HepG2 (cell line): ENCODE data around the gene DNAJC13. TPM values are rescaled to one million over a fixed set of nuclear protein-coding genes. Genes with fewer than 3 reads are reported as not detected.
A peak's percentile ranks its signal among the peaks of the same experiment; 100 is the strongest.

ENCODE experiments used
- CHCHD3 ChIP-seq: sonication (generic); formaldehyde crosslinking; IDR thresholded peaks from 2 replicates; pipeline ENCODE4 v1.8.0; 2022; ENCODE audit warnings: mild to moderate bottlenecking, missing genetic modification reagents, moderate library complexity
- CHD4 ChIP-seq: fragments of 200-600 bp; sonication (generic); IDR thresholded peaks from 2 replicates; pipeline ENCODE4 v1.7.0; 2017; ENCODE audit warnings: mild to moderate bottlenecking, low read length, borderline replicate concordance
- FIP1L1 ChIP-seq: fragments of 200-400 bp; formaldehyde crosslinking; IDR thresholded peaks from 2 replicates; pipeline ENCODE4 v1.6.1; 2018; ENCODE audit warnings: low read depth, mild to moderate bottlenecking, low read length, moderate library complexity, borderline replicate concordance; ENCODE audit not compliant: insufficient read depth
- GPN1 ChIP-seq: sonication (generic); formaldehyde crosslinking; IDR thresholded peaks from 2 replicates; pipeline ENCODE4 v1.5.1; 2020; ENCODE audit warnings: missing genetic modification reagents, borderline replicate concordance
- HDAC6 ChIP-seq: fragments of 200-600 bp; sonication (generic); IDR thresholded peaks from 2 replicates; pipeline ENCODE4 v1.7.0; 2017; ENCODE audit warnings: mild to moderate bottlenecking, antibody characterized with exemption, low read length, low read depth
- HIVEP1 ChIP-seq: sonication (generic); formaldehyde crosslinking; IDR thresholded peaks from 2 replicates; pipeline ENCODE4 v1.4.0; 2020; ENCODE audit warnings: mild to moderate bottlenecking, missing genetic modification reagents
- KAT8 ChIP-seq: IDR thresholded peaks from 2 replicates; pipeline ENCODE4 v1.6.1; 2016; ENCODE audit warnings: missing genetic modification reagents, missing compliant biosample characterization
- KDM2A ChIP-seq: sonication (generic); formaldehyde crosslinking; IDR thresholded peaks from 2 replicates; pipeline ENCODE4 v1.4.0; 2020; ENCODE audit warnings: low read depth, missing genetic modification reagents, borderline replicate concordance
- SMAD3 ChIP-seq: sonication (generic); formaldehyde crosslinking; IDR thresholded peaks from 2 replicates; pipeline ENCODE4 v1.4.0; 2020; ENCODE audit warnings: missing genetic modification reagents
- SOX5 ChIP-seq: IDR thresholded peaks from 2 replicates; pipeline ENCODE4 v1.6.1; 2016; ENCODE audit warnings: borderline replicate concordance
- SP140L ChIP-seq: sonication (generic); formaldehyde crosslinking; IDR thresholded peaks from 2 replicates; pipeline ENCODE4 v1.4.0; 2020; ENCODE audit warnings: missing genetic modification reagents, borderline replicate concordance
- SP4 ChIP-seq: sonication (generic); formaldehyde crosslinking; IDR thresholded peaks from 2 replicates; pipeline ENCODE4 v1.8.1; 2023; ENCODE audit warnings: mild to moderate bottlenecking, missing genetic modification reagents
- TCF12 ChIP-seq, 2 experiments: fragments of 450-650 bp in 1 of 2; sonication (generic) in 1 of 2; formaldehyde crosslinking in 1 of 2; IDR thresholded peaks; 2 replicates each; pipeline versions ENCODE4 v1.6.1 to v1.8.0; 2017 to 2022; ENCODE audit warnings: antibody characterized with exemption in 1 of 2, mild to moderate bottlenecking in 1 of 2, missing genetic modification reagents in 1 of 2, moderate library complexity in 1 of 2
- TSC22D2 ChIP-seq: sonication (generic); formaldehyde crosslinking; IDR thresholded peaks from 2 replicates; pipeline ENCODE4 v1.5.1; 2020; ENCODE audit warnings: missing genetic modification reagents, mild to moderate bottlenecking, borderline replicate concordance
- ZFAT ChIP-seq: sonication (generic); formaldehyde crosslinking; conservative IDR thresholded peaks from 2 replicates; pipeline ENCODE4 v1.8.1; 2023; ENCODE audit warnings: missing genetic modification reagents, inconsistent platforms
- ZFP82 ChIP-seq: sonication (generic); formaldehyde crosslinking; IDR thresholded peaks from 2 replicates; pipeline ENCODE4 v1.5.1; 2020; ENCODE audit warnings: mild to moderate bottlenecking, missing genetic modification reagents, borderline replicate concordance
- ZNF263 ChIP-seq: sonication (generic); formaldehyde crosslinking; IDR thresholded peaks from 2 replicates; pipeline ENCODE4 v1.4.0; 2020; ENCODE audit warnings: missing genetic modification reagents
- ZNF552 ChIP-seq: sonication (generic); formaldehyde crosslinking; IDR thresholded peaks from 2 replicates; pipeline ENCODE4 v1.9.0; 2022; ENCODE audit warnings: missing genetic modification reagents, mild to moderate bottlenecking, borderline replicate concordance
- ZNF557 ChIP-seq: sonication (generic); formaldehyde crosslinking; IDR thresholded peaks from 2 replicates; pipeline ENCODE4 v1.4.0; 2020; ENCODE audit warnings: missing genetic modification reagents
- ZNF768 ChIP-seq: sonication (generic); formaldehyde crosslinking; IDR thresholded peaks from 2 replicates; pipeline ENCODE4 v1.4.0; 2020; ENCODE audit warnings: missing genetic modification reagents
- polyA plus RNA-seq, 8 experiments: library from polyadenylated mRNA; depleted of rRNA in 3 of 8; stranded (reverse) in 7 of 8; unstranded in 1 of 8; fragments of >200 nt; fragmentation: Illumina TruSeq in 4 of 8; extraction: Trizol in 4 of 8; gene quantifications; 2 replicates each; pipeline versions ENCODE4 v1.2.1 to v1.2.3, GENCODE V29; 2011 to 2016; ENCODE audit warnings: low read depth in 4 of 8, missing spikeins in 1 of 8, mixed read lengths in 1 of 8; ENCODE audit not compliant: insufficient read depth in 1 of 8
- total RNA-seq, 5 experiments: library from RNA; depleted of rRNA; stranded (reverse); fragments of >200 nt; fragmentation: Illumina TruSeq; extraction: Trizol; gene quantifications; 2 replicates each; pipeline ENCODE4 v1.2.3, GENCODE V29; 2016; ENCODE audit warnings: low read depth in 1 of 5
- TF ChIP-seq, protein P1 (sequence below): sonication (generic); formaldehyde crosslinking; IDR thresholded peaks from 2 replicates; pipeline ENCODE4 v1.4.0; 2020; ENCODE audit warnings: mild to moderate bottlenecking, low read depth, missing genetic modification reagents
- TF ChIP-seq, protein P2 (sequence below): sonication (generic); formaldehyde crosslinking; IDR thresholded peaks from 2 replicates; pipeline ENCODE4 v1.5.1; 2020; ENCODE audit warnings: mild to moderate bottlenecking, moderate library complexity, missing genetic modification reagents
- TF ChIP-seq, protein P3 (sequence below): sonication (generic); IDR thresholded peaks from 2 replicates; pipeline ENCODE4 v1.6.1; 2016; ENCODE audit warnings: low read depth, borderline replicate concordance
- TF ChIP-seq, protein P4 (sequence below): sonication (generic); formaldehyde crosslinking; IDR thresholded peaks from 2 replicates; pipeline ENCODE4 v1.5.1; 2020; ENCODE audit warnings: missing genetic modification reagents, mild to moderate bottlenecking, borderline replicate concordance

Gene DNAJC13
- total and polyA plus RNA-seq, 2 of the 13 experiments (the other 11 are each of a cell fraction or from before 2014, with no cell fraction given) = 9.1 to 26.2 TPM

DNA sequence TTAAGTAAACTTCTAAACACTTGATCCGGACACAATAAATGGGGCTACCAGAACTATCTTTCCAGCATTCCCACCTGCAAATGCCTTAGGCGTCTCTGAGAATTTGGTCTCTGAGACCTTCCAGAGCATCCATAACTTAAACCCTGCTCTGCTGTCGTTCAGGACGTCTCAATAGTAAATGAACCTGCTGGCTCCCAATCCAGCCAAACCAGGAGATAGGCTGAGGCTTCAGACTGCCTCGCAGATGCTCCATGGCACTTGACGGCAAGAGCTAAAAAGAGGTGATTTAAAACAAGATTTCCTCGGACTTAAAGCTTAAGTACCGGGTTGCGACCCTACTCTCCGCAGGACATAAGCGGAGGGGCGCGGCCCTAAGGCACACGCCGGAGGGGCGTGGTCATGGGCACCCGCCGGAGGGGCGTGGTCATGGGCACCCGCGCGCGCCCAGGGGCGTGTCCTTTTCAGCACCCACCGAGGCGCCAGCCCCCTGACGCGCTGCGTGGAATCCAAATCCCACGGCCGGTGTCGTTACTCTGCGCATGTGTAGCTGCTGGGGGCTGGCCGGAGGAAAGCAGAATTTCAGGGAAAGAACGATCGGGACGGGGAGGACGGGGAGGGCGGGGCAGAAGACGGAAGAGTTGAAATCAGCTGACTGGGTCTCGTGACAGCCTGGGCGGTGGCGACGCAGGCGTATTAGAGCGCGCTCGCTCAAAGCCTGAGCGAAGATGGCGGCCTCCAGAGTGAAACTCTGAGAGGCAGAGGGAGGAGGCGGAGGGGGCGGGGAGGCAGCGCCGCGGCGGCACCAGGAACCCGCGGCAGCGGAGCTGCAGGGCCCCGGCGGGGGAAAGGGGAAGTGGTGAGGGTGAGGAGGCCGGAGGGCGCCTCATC, at the start of gene DNAJC13 (continued):
- peak; percentile 52; the same call in 1 of the 2 replicates for TF ChIP-seq KDM2A (CRISPR knock-in tag)
- no peak for TF ChIP-seq SP140L
- TF ChIP-seq, protein P1, sequence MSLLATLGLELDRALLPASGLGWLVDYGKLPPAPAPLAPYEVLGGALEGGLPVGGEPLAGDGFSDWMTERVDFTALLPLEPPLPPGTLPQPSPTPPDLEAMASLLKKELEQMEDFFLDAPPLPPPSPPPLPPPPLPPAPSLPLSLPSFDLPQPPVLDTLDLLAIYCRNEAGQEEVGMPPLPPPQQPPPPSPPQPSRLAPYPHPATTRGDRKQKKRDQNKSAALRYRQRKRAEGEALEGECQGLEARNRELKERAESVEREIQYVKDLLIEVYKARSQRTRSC (CRISPR knock-in tag) = no peak
- peak; percentile 49 for TF ChIP-seq ZNF263 (CRISPR knock-in tag)
- TF ChIP-seq ZNF768 (CRISPR knock-in tag) = no peak
- no peak for TF ChIP-seq TCF12 (IDR thresholded peaks at IDR 0.05)
- no peak for TF ChIP-seq TCF12 (CRISPR knock-in tag; IDR thresholded peaks at IDR 0.05)
- no peak for TF ChIP-seq TSC22D2 (CRISPR knock-in tag)
- TF ChIP-seq, protein P2, sequence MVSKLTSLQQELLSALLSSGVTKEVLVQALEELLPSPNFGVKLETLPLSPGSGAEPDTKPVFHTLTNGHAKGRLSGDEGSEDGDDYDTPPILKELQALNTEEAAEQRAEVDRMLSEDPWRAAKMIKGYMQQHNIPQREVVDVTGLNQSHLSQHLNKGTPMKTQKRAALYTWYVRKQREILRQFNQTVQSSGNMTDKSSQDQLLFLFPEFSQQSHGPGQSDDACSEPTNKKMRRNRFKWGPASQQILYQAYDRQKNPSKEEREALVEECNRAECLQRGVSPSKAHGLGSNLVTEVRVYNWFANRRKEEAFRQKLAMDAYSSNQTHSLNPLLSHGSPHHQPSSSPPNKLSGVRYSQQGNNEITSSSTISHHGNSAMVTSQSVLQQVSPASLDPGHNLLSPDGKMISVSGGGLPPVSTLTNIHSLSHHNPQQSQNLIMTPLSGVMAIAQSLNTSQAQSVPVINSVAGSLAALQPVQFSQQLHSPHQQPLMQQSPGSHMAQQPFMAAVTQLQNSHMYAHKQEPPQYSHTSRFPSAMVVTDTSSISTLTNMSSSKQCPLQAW = peak; percentile 73
- no peak for TF ChIP-seq ZNF552 (CRISPR knock-in tag)
- TF ChIP-seq, protein P3, sequence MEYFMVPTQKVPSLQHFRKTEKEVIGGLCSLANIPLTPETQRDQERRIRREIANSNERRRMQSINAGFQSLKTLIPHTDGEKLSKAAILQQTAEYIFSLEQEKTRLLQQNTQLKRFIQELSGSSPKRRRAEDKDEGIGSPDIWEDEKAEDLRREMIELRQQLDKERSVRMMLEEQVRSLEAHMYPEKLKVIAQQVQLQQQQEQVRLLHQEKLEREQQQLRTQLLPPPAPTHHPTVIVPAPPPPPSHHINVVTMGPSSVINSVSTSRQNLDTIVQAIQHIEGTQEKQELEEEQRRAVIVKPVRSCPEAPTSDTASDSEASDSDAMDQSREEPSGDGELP = peak; percentile 90
- TF ChIP-seq CHD4 = no peak
- peak; percentile 86 for TF ChIP-seq KAT8
- no peak for TF ChIP-seq HDAC6
- TF ChIP-seq ZFP82 = no peak
- no peak for TF ChIP-seq GPN1
- TF ChIP-seq, protein P4, sequence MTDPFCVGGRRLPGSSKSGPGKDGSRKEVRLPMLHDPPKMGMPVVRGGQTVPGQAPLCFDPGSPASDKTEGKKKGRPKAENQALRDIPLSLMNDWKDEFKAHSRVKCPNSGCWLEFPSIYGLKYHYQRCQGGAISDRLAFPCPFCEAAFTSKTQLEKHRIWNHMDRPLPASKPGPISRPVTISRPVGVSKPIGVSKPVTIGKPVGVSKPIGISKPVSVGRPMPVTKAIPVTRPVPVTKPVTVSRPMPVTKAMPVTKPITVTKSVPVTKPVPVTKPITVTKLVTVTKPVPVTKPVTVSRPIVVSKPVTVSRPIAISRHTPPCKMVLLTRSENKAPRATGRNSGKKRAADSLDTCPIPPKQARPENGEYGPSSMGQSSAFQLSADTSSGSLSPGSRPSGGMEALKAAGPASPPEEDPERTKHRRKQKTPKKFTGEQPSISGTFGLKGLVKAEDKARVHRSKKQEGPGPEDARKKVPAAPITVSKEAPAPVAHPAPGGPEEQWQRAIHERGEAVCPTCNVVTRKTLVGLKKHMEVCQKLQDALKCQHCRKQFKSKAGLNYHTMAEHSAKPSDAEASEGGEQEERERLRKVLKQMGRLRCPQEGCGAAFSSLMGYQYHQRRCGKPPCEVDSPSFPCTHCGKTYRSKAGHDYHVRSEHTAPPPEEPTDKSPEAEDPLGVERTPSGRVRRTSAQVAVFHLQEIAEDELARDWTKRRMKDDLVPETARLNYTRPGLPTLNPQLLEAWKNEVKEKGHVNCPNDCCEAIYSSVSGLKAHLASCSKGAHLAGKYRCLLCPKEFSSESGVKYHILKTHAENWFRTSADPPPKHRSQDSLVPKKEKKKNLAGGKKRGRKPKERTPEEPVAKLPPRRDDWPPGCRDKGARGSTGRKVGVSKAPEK (CRISPR knock-in tag) = no peak
- no peak for TF ChIP-seq ZNF557 (CRISPR knock-in tag)
- TF ChIP-seq FIP1L1 = no peak
- no peak for TF ChIP-seq SOX5 (CRISPR knock-in tag)
- TF ChIP-seq ZFAT (CRISPR knock-in tag) = no peak
- peak; percentile 91 for TF ChIP-seq SP4 (CRISPR knock-in tag)
- no peak for TF ChIP-seq SMAD3 (CRISPR knock-in tag)
- peak; percentile 37; the same call in 1 of the 2 replicates for TF ChIP-seq HIVEP1 (CRISPR knock-in tag)
- no peak for TF ChIP-seq CHCHD3 (CRISPR knock-in tag)
